ENCODE results near the gene DAGLA.
A peak's percentile ranks its signal among the peaks of the same experiment; 100 is the strongest.

DAGLA gene

GRCh38 chr11:61747967-61748285 lies 67.7 kb downstream of the DAGLA start:
- TF ChIP-seq EZH2 (IDR thresholded peaks at IDR 0.05) (no peak), POLR2AphosphoS5 (IDR thresholded peaks at IDR 0.05; ENCODE audit: borderline replicate concordance, low read depth, low read length) (no peak), FOXP2 (optimal IDR thresholded peaks at IDR 0.05; ENCODE audit: control extremely low read depth, extremely low read length, insufficient read depth) (no peak)
- no peaks in the 10 kb centered on the region for H3K9me3 ChIP-seq (ENCODE audit: low read depth, low read length)
- no peaks in the 10 kb centered on the region for H3K36me3 ChIP-seq (ENCODE audit: insufficient read depth, low read length)
- DNase-seq (ENCODE audit: low read depth, low spot score), result no peak
- no peak overlapping the region for H3K9ac ChIP-seq (ENCODE audit: insufficient read length)
- H3K4me3 ChIP-seq, result no peak overlapping the region
- no peak overlapping the region for H3K27ac ChIP-seq

- H3K4me3 ChIP-seq, result no peak overlapping the region
- H3K36me3 ChIP-seq (ENCODE audit: insufficient read depth, low read length), result no peaks in the 10 kb centered on the region
- DNase-seq (ENCODE audit: low read depth, low spot score), result no peak
- no peaks in the 10 kb centered on the region for H3K9me3 ChIP-seq (ENCODE audit: low read depth, low read length)
- no peak overlapping the region for H3K27ac ChIP-seq
- no peak overlapping the region for H3K9ac ChIP-seq (ENCODE audit: insufficient read length)
- TF ChIP-seq EZH2 (IDR thresholded peaks at IDR 0.05) (no peak), FOXP2 (optimal IDR thresholded peaks at IDR 0.05; ENCODE audit: control extremely low read depth, extremely low read length, insufficient read depth) (no peak), POLR2AphosphoS5 (IDR thresholded peaks at IDR 0.05; ENCODE audit: borderline replicate concordance, low read depth, low read length) (no peak)
Measured at GRCh38 chr11:61749591-61750217, 69.5 kb downstream of the DAGLA start.

- H3K9ac ChIP-seq (ENCODE audit: insufficient read length), result no peak overlapping the region
- no peak overlapping the region for H3K4me3 ChIP-seq
- H3K9me3 ChIP-seq (ENCODE audit: low read depth, low read length), result no peaks in the 10 kb centered on the region
- no peak overlapping the region for H3K27ac ChIP-seq
- H3K36me3 ChIP-seq (ENCODE audit: insufficient read depth, low read length), result no peaks in the 10 kb centered on the region
- TF ChIP-seq FOXP2 (optimal IDR thresholded peaks at IDR 0.05; ENCODE audit: control extremely low read depth, extremely low read length, insufficient read depth) (no peak), EZH2 (IDR thresholded peaks at IDR 0.05) (no peak), POLR2AphosphoS5 (IDR thresholded peaks at IDR 0.05; ENCODE audit: borderline replicate concordance, low read depth, low read length) (no peak)
- DNase-seq (ENCODE audit: low read depth, low spot score), result no peak
Measured at GRCh38 chr11:61750631-61751273, 70.6 kb downstream of the DAGLA start.

GRCh38 chr11:61751384-61751783 lies 71.2 kb downstream of the DAGLA start:
- H3K27ac ChIP-seq, result no peak overlapping the region
- H3K9ac ChIP-seq (ENCODE audit: insufficient read length), result no peak overlapping the region
- H3K9me3 ChIP-seq (ENCODE audit: low read depth, low read length), result no peaks in the 10 kb centered on the region
- H3K36me3 ChIP-seq (ENCODE audit: insufficient read depth, low read length), result no peaks in the 10 kb centered on the region
- no peak for DNase-seq (ENCODE audit: low read depth, low spot score)
- H3K4me3 ChIP-seq, result no peak overlapping the region
- TF ChIP-seq POLR2AphosphoS5 (IDR thresholded peaks at IDR 0.05; ENCODE audit: borderline replicate concordance, low read depth, low read length) (no peak), EZH2 (IDR thresholded peaks at IDR 0.05) (no peak), FOXP2 (optimal IDR thresholded peaks at IDR 0.05; ENCODE audit: control extremely low read depth, extremely low read length, insufficient read depth) (no peak)

GRCh38 chr11:61752117-61752924 lies 72.1 kb downstream of the DAGLA start, which contains the start of gene MYRF:
Gene MYRF (plus strand): TSS chr11:61752636. CDS start chr11:61752745, 109 bp downstream.
- peak within 1 kb of the TSS; percentile 80 for H3K9ac ChIP-seq (ENCODE audit: insufficient read length)
- no peaks in the 10 kb centered on the region for H3K9me3 ChIP-seq (ENCODE audit: low read depth, low read length)
- H3K27ac ChIP-seq, result no peak within 1 kb of the TSS
- H3K36me3 ChIP-seq (ENCODE audit: insufficient read depth, low read length), result no peaks in the 10 kb centered on the region
- no peak for TF ChIP-seq POLR2AphosphoS5 (IDR thresholded peaks at IDR 0.05; ENCODE audit: borderline replicate concordance, low read depth, low read length)
- TF ChIP-seq EZH2 (IDR thresholded peaks at IDR 0.05), result no peak
- TF ChIP-seq FOXP2 (optimal IDR thresholded peaks at IDR 0.05; ENCODE audit: control extremely low read depth, extremely low read length, insufficient read depth), result no peak
- peak within 1 kb of the TSS; percentile 86 for H3K4me3 ChIP-seq
- no peak for DNase-seq (ENCODE audit: low read depth, low spot score)

GRCh38 chr11:61752925-61753521 lies 72.8 kb downstream of the DAGLA start:
- no peaks in the 10 kb centered on the region for H3K9me3 ChIP-seq (ENCODE audit: low read depth, low read length)
- DNase-seq (ENCODE audit: low read depth, low spot score), result no peak
- no peak for TF ChIP-seq EZH2 (IDR thresholded peaks at IDR 0.05)
- no peak for TF ChIP-seq FOXP2 (optimal IDR thresholded peaks at IDR 0.05; ENCODE audit: control extremely low read depth, extremely low read length, insufficient read depth)
- no peak for TF ChIP-seq POLR2AphosphoS5 (IDR thresholded peaks at IDR 0.05; ENCODE audit: borderline replicate concordance, low read depth, low read length)
- H3K27ac ChIP-seq, result no peak overlapping the region
- H3K36me3 ChIP-seq (ENCODE audit: insufficient read depth, low read length), result no peaks in the 10 kb centered on the region
- H3K4me3 ChIP-seq, result peak overlapping the region; percentile 86
- peak overlapping the region; percentile 80 for H3K9ac ChIP-seq (ENCODE audit: insufficient read length)

- H3K4me3 ChIP-seq, result peak overlapping the region; percentile 86
- H3K9me3 ChIP-seq (ENCODE audit: low read depth, low read length), result no peaks in the 10 kb centered on the region
- H3K27ac ChIP-seq, result no peak overlapping the region
- H3K9ac ChIP-seq (ENCODE audit: insufficient read length), result no peak overlapping the region
- TF ChIP-seq POLR2AphosphoS5 (IDR thresholded peaks at IDR 0.05; ENCODE audit: borderline replicate concordance, low read depth, low read length), result no peak
- no peak for TF ChIP-seq EZH2 (IDR thresholded peaks at IDR 0.05)
- no peak for TF ChIP-seq FOXP2 (optimal IDR thresholded peaks at IDR 0.05; ENCODE audit: control extremely low read depth, extremely low read length, insufficient read depth)
- H3K36me3 ChIP-seq (ENCODE audit: insufficient read depth, low read length), result no peaks in the 10 kb centered on the region
- DNase-seq (ENCODE audit: low read depth, low spot score), result no peak
Measured at GRCh38 chr11:61753672-61754071, 73.5 kb downstream of the DAGLA start.

Data from SK-N-MC (cell line).